H1 (cell line): ENCODE measurements around the gene IL16. TPM values are rescaled to one million over a fixed set of nuclear protein-coding genes. Genes with fewer than 3 reads are reported as not detected.

Source experiments
- CTCF ChIA-PET: fragments of 300-600 bp; sonication (Branson Sonifier 250); formaldehyde crosslinking; loops from one replicate; lab custom pipeline; 2021; ENCODE audit not compliant: partially characterized antibody; lab: Charles Lee
- POLR2A ChIA-PET: fragments of 300-600 bp; sonication (Branson Sonifier 250); formaldehyde crosslinking; loops from one replicate; lab custom pipeline; 2021; ENCODE audit warnings: inconsistent platforms; ENCODE audit not compliant: partially characterized antibody; lab: Charles Lee
- DNase-seq, 2 experiments: peaks; one replicate each; pipeline versions ENCODE4 v3.0.0 to v3.0.0-alpha.2; 2010 to 2022; ENCODE audit warnings: low spot score in 2 of 2, low read depth in 1 of 2, mixed read lengths in 1 of 2
- FAIRE-seq: peaks from 2 replicates; lab custom pipeline; 2011; peaks lifted over from hg19 to GRCh38; lab: Jason Lieb, UNC
- H2AFZ ChIP-seq: 2 replicates; pipeline ENCODE4 v1.8.1; 2012; ENCODE audit warnings: low read length, inconsistent platforms
- H2AK5ac ChIP-seq: 2 replicates; pipeline ENCODE4 v1.6.1; 2013; ENCODE audit warnings: low read depth, low read length
- H2BK120ac ChIP-seq: replicated peaks from 2 replicates; pipeline ENCODE3; 2013; ENCODE audit warnings: low read depth, low read length, inconsistent platforms
- H2BK12ac ChIP-seq: 2 replicates; pipeline ENCODE4 v1.6.1; 2013; ENCODE audit warnings: low read depth, low read length
- H2BK15ac ChIP-seq: 2 replicates; pipeline ENCODE4 v1.6.1; 2013; ENCODE audit warnings: low read length
- H2BK20ac ChIP-seq: 2 replicates; pipeline ENCODE4 v1.6.1; 2013; ENCODE audit warnings: low read length
- H2BK5ac ChIP-seq: 2 replicates; pipeline ENCODE4 v1.6.1; 2013; ENCODE audit warnings: low read depth, low read length
- H3K14ac ChIP-seq: 2 replicates; pipeline ENCODE4 v1.6.1; 2013; ENCODE audit warnings: inconsistent platforms; ENCODE audit not compliant: insufficient read length
- H3K18ac ChIP-seq: 2 replicates; pipeline ENCODE4 v1.6.1; 2013; ENCODE audit warnings: low read length; ENCODE audit errors: extremely low read depth
- H3K23ac ChIP-seq: 2 replicates; pipeline ENCODE4 v1.6.1; 2013; ENCODE audit warnings: inconsistent platforms; ENCODE audit not compliant: insufficient read length
- H3K23me2 ChIP-seq: 2 replicates; pipeline ENCODE4 v1.6.1; 2013; ENCODE audit warnings: low read depth, low read length
- H3K27ac ChIP-seq: 2 replicates; pipeline ENCODE4 v1.6.1; 2011; ENCODE audit warnings: low read depth, low read length, inconsistent platforms
- H3K27me3 ChIP-seq, 4 experiments: replicated peaks in 1 of 4; 1 replicate in 1 of 4; 2 replicates in 3 of 4; pipeline versions ENCODE4 v1.6.1 to v1.8.1; 2011 to 2013; ENCODE audit warnings: low read length in 3 of 4, mild to moderate bottlenecking in 3 of 4, inconsistent platforms in 2 of 4, mixed read lengths in 2 of 4, moderate library complexity in 1 of 4; ENCODE audit not compliant: control insufficient read depth in 3 of 4, insufficient read depth in 3 of 4; ENCODE audit errors: extremely low read depth in 1 of 4
- H3K36me3 ChIP-seq, 4 experiments: 2 replicates each; pipeline versions ENCODE4 v1.6.1 to v1.8.1; 2011 to 2013; ENCODE audit warnings: mild to moderate bottlenecking in 4 of 4, low read length in 3 of 4, moderate library complexity in 2 of 4, control low read depth in 1 of 4, inconsistent platforms in 1 of 4; ENCODE audit not compliant: insufficient read depth in 4 of 4, control insufficient read depth in 2 of 4
- H3K4ac ChIP-seq: replicated peaks from 2 replicates; pipeline ENCODE3; 2013; ENCODE audit warnings: low read length, low read depth, mixed read lengths, inconsistent platforms; ENCODE audit not compliant: insufficient read length
- H3K4me1 ChIP-seq, 4 experiments: replicated peaks in 1 of 4; 1 replicate in 1 of 4; 2 replicates in 3 of 4; pipeline versions ENCODE4 v1.6.1 to v1.8.1; 2011 to 2013; ENCODE audit warnings: low read length in 3 of 4, inconsistent platforms in 2 of 4, mixed read lengths in 1 of 4; ENCODE audit not compliant: insufficient read depth in 4 of 4, control insufficient read depth in 3 of 4
- H3K4me2 ChIP-seq, 2 experiments: 2 replicates each; pipeline versions ENCODE4 v1.6.1 to v1.8.1; 2011 to 2013; ENCODE audit warnings: low read depth in 2 of 2, low read length in 2 of 2, control low read depth in 1 of 2, inconsistent platforms in 1 of 2, mild to moderate bottlenecking in 1 of 2; ENCODE audit not compliant: insufficient read depth in 1 of 2
- H3K4me3 ChIP-seq, 4 experiments: fragments of 200-600, 300-600 bp in 1 of 4; sonication (generic), shearing (Covaris generic), sonication (Bioruptor Twin) in 1 of 4; 2 replicates each; pipeline versions ENCODE4 v1.5.1 to v1.8.1; 2011 to 2016; ENCODE audit warnings: low read length in 4 of 4, low read depth in 3 of 4, control low read depth in 2 of 4, inconsistent platforms in 2 of 4, mild to moderate bottlenecking in 2 of 4, mixed read lengths in 1 of 4, moderate library complexity in 1 of 4; ENCODE audit not compliant: insufficient read depth in 2 of 4; ENCODE audit errors: extremely low read depth in 1 of 4
- H3K56ac ChIP-seq: replicated peaks from 2 replicates; pipeline ENCODE3; 2013; ENCODE audit warnings: low read depth, mild to moderate bottlenecking, mixed read lengths, low read length, inconsistent platforms; ENCODE audit not compliant: insufficient read length
- H3K79me1 ChIP-seq: 2 replicates; pipeline ENCODE4 v1.6.1; 2013; ENCODE audit warnings: low read depth, low read length, control low read depth
- H3K79me2 ChIP-seq, 2 experiments: 2 replicates each; pipeline versions ENCODE4 v1.6.1 to v1.8.1; 2012 to 2013; ENCODE audit warnings: low read length in 2 of 2, mild to moderate bottlenecking in 2 of 2, inconsistent platforms in 1 of 2; ENCODE audit not compliant: insufficient read depth in 2 of 2, control insufficient read depth in 1 of 2
- H3K9ac ChIP-seq, 4 experiments: replicated peaks in 1 of 4; 1 replicate in 1 of 4; 2 replicates in 3 of 4; pipeline versions ENCODE4 v1.6.1 to v1.8.1; 2011 to 2013; ENCODE audit warnings: low read depth in 3 of 4, low read length in 3 of 4, control low read depth in 2 of 4, mild to moderate bottlenecking in 2 of 4, moderate library complexity in 2 of 4, inconsistent platforms in 1 of 4; ENCODE audit errors: extremely low read depth in 1 of 4
- H3K9me3 ChIP-seq, 2 experiments: 2 replicates each; pipeline versions ENCODE4 v1.6.1 to v1.8.1; 2012 to 2013; ENCODE audit warnings: mild to moderate bottlenecking in 2 of 2, moderate library complexity in 2 of 2, control low read depth in 1 of 2, inconsistent platforms in 1 of 2, low read depth in 1 of 2, low read length in 1 of 2, mixed read lengths in 1 of 2; ENCODE audit not compliant: insufficient read depth in 2 of 2
- H4K20me1 ChIP-seq, 2 experiments: replicated peaks in 1 of 2; 2 replicates each; pipeline versions ENCODE3 to v1.8.1; 2011 to 2013; ENCODE audit warnings: inconsistent platforms in 2 of 2, low read length in 2 of 2, mild to moderate bottlenecking in 1 of 2; ENCODE audit not compliant: insufficient read depth in 2 of 2, control insufficient read depth in 1 of 2
- H4K5ac ChIP-seq: 2 replicates; pipeline ENCODE4 v1.6.1; 2013; ENCODE audit warnings: low read length, low read depth, mixed read lengths, inconsistent platforms; ENCODE audit not compliant: insufficient read length
- H4K8ac ChIP-seq: 2 replicates; pipeline ENCODE4 v1.8.0; 2013; ENCODE audit warnings: mild to moderate bottlenecking, moderate library complexity, low read length, inconsistent platforms; ENCODE audit not compliant: insufficient read depth; ENCODE audit errors: extremely low read depth
- H4K91ac ChIP-seq: replicated peaks from 2 replicates; pipeline ENCODE3; 2013; ENCODE audit warnings: low read length, mixed read lengths, inconsistent platforms; ENCODE audit not compliant: insufficient read length
- E2F6 ChIP-seq: IDR thresholded peaks from 2 replicates; pipeline ENCODE4 v1.6.1; 2012; ENCODE audit warnings: inconsistent platforms
- RBBP5 ChIP-seq: IDR thresholded peaks from 2 replicates; pipeline ENCODE4 v1.7.1; 2012; ENCODE audit warnings: low read depth, mild to moderate bottlenecking, inconsistent platforms, low read length, moderate library complexity, borderline replicate concordance
- SIRT6 ChIP-seq: IDR thresholded peaks from one replicate; pipeline ENCODE4 v1.7.1; 2012; ENCODE audit warnings: low read length, inconsistent platforms
- WGBS, 2 experiments: shearing (Covaris generic) in 1 of 2; methylation state at CpG; one replicate each; pipeline versions ENCODE4 v1.1.6 to v1.1.7; 2013 to 2015; ENCODE audit warnings: low lambda C conversion rate in 2 of 2, mixed read lengths in 2 of 2, inconsistent platforms in 1 of 2, low coverage in 1 of 2, missing lambda C conversion rate in 1 of 2; ENCODE audit not compliant: insufficient replicate concordance in 2 of 2, insufficient coverage in 1 of 2, insufficient read length in 1 of 2; ENCODE audit errors: extremely low coverage in 1 of 2, missing lambda C conversion rate in 1 of 2; 5-methylcytosine and 5-hydroxymethylcytosine counted together
- polyA plus RNA-seq, 7 experiments: library from polyadenylated mRNA; depleted of rRNA in 3 of 7; stranded (reverse) in 5 of 7; unstranded in 2 of 7; fragments of >200 nt in 5 of 7; fragments of 200-250 nt in 2 of 7; gene quantifications; 1 replicate in 5 of 7; 2 replicates in 1 of 7; 4 replicates in 1 of 7; pipeline versions ENCODE4 v1.2.1 to v1.2.3, GENCODE V29; 2011 to 2013; ENCODE audit warnings: missing spikeins in 2 of 7, mixed read lengths in 2 of 7
- total RNA-seq: library from RNA; stranded (reverse); fragmentation: NEBNext Ultra II Directional; extraction: Animal tissue kit (Norgen Biotek cat#: 25700); gene quantifications from 2 replicates; pipeline ENCODE4 v1.2.1, GENCODE V29; 2021

Gene IL16
- total and polyA plus RNA-seq, 2 of the 8 experiments (the other 6 are each of a cell fraction or from before 2014, with no cell fraction given), result 0.03 to 0.09 TPM

DNA sequence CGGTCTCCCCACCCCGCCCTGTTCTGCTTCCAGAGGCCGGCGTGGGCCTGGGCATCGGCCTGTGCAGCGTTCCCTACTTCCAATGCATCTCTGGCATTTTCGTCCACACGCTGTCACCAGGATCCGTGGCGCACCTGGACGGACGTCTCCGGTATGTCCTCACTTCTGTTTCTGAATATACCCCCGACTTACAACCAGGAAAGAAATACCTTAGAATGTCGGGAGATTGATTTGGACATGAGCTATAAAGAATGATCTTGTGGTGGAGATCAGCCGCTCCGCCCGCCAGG, 85.9 kb downstream of the IL16 start:
- Histone ChIP-seq H3K56ac (no peak overlapping the region), H2AK5ac (no peak overlapping the region), H4K5ac (no peak overlapping the region), H4K91ac (no peak overlapping the region), H2AFZ (no peak overlapping the region), H4K8ac (no peak overlapping the region), H3K79me1 (no peaks in the 10 kb centered on the region), H3K4me3 (no peak overlapping the region), H2BK12ac (no peak overlapping the region), H3K9ac (no peak overlapping the region), H3K36me3 (no peaks in the 10 kb centered on the region), H3K4ac (no peak overlapping the region), H3K23me2 (no peaks in the 10 kb centered on the region), H2BK15ac (no peak overlapping the region), H2BK5ac (no peak overlapping the region), H3K27ac (no peak overlapping the region), H3K9me3 (peaks cover 0 to 7% of the 10 kb centered on the region in 2 experiments; a peak in 1 of 4 replicates), H3K4me1 (no peaks in the 10 kb centered on the region), H3K23ac (no peak overlapping the region), H2BK120ac (no peak overlapping the region), H3K18ac (no peak overlapping the region), H3K14ac (no peak overlapping the region), H3K79me2 (no peaks in the 10 kb centered on the region), H3K4me2 (no peak overlapping the region), H2BK20ac (no peak overlapping the region), H4K20me1 (no peaks in the 10 kb centered on the region), H3K27me3 (no peaks in the 10 kb centered on the region)
- ChIA-PET POLR2A (no interaction called here), CTCF (interaction anchor here (0.6 to 2.1 kb wide), 8 partner anchors 12 to 242 kb away, joined by 3 to 7 read pairs (median 3); no protein-coding TSS in a partner anchor)
- DNase-seq, result no peak
- no peak for FAIRE-seq
- WGBS, 2 experiments, result 94% methylated on average over 18 of the region's 18 CpGs; no CpG with 5 or more reads in 1 of the 2 experiments
- TF ChIP-seq SIRT6, result no peak
- no peak for TF ChIP-seq RBBP5
- no peak for TF ChIP-seq E2F6
